ENCODE measurements around the gene PARS2. TPM values are rescaled to one million over a fixed set of nuclear protein-coding genes. Genes with fewer than 3 reads are reported as not detected.
A peak's percentile ranks its signal among the peaks of the same experiment; 100 is the strongest.

Gene PARS2
- total RNA-seq, 2 donors from 2014 or later: 12.0 to 12.2 TPM

- TF ChIP-seq POLR2A (IDR thresholded peaks at IDR 0.05) (no peak), POLR2AphosphoS5 (IDR thresholded peaks at IDR 0.05) (no peak), CTCF (IDR thresholded peaks at IDR 0.05) (no peak)
- H3K27ac ChIP-seq: no peak overlapping the region
- no peak overlapping the region for H3K4me3 ChIP-seq
- no peaks in the 10 kb centered on the region for H3K9me3 ChIP-seq
- H3K36me3 ChIP-seq: no peaks in the 10 kb centered on the region
- no peaks in the 10 kb centered on the region for H3K27me3 ChIP-seq (replicated peaks; ENCODE audit: insufficient read depth)
- WGBS: 92% methylated on average over 3 of the region's 3 CpGs
- no peaks in the 10 kb centered on the region for H3K4me1 ChIP-seq (replicated peaks)
- DNase-seq (ENCODE audit: low spot score): no peak
- intact Hi-C loops (cut with DNase I): loop anchor here (5.0 kb wide), 1 partner anchor 308 kb away; no protein-coding TSS in a partner anchor
These were observed 41.1 kb upstream of the PARS2 start for GRCh38 chr1:54805466-54805865.

- 92% methylated on average over 6 of the region's 6 CpGs for WGBS
- DNase-seq (ENCODE audit: low spot score): no peak
- Histone ChIP-seq H3K27me3 (replicated peaks; ENCODE audit: insufficient read depth) (no peaks in the 10 kb centered on the region), H3K36me3 (no peaks in the 10 kb centered on the region), H3K27ac (no peak overlapping the region), H3K4me3 (no peak overlapping the region), H3K4me1 (replicated peaks) (no peaks in the 10 kb centered on the region), H3K9me3 (no peaks in the 10 kb centered on the region)
- intact Hi-C loops (cut with DNase I): loop anchor here (5.0 kb wide), 1 partner anchor 307 kb away; no protein-coding TSS in a partner anchor
- TF ChIP-seq POLR2A (IDR thresholded peaks at IDR 0.05): no peak
- TF ChIP-seq CTCF (IDR thresholded peaks at IDR 0.05): no peak
- TF ChIP-seq POLR2AphosphoS5 (IDR thresholded peaks at IDR 0.05): no peak
These were observed 40.3 kb upstream of the PARS2 start for GRCh38 chr1:54804471-54805132.

GRCh38 chr1:54803761-54804470 lies 39.6 kb upstream of the PARS2 start:
- TF ChIP-seq POLR2AphosphoS5 (IDR thresholded peaks at IDR 0.05) (no peak), POLR2A (IDR thresholded peaks at IDR 0.05) (no peak), CTCF (IDR thresholded peaks at IDR 0.05) (no peak)
- no peak overlapping the region for H3K27ac ChIP-seq
- no peaks in the 10 kb centered on the region for H3K36me3 ChIP-seq
- intact Hi-C loops (cut with DNase I): no loop called here
- no peak overlapping the region for H3K4me3 ChIP-seq
- H3K9me3 ChIP-seq: no peaks in the 10 kb centered on the region
- 72% methylated on average over 4 of the region's 4 CpGs for WGBS
- no peaks in the 10 kb centered on the region for H3K4me1 ChIP-seq (replicated peaks)
- no peaks in the 10 kb centered on the region for H3K27me3 ChIP-seq (replicated peaks; ENCODE audit: insufficient read depth)
- no peak for DNase-seq (ENCODE audit: low spot score)

GRCh38 chr1:54800899-54801759 lies 36.8 kb upstream of the PARS2 start, which contains the start of gene TTC22:
TTC22 (minus strand) TSS chr1:54801323; CDS start chr1:54801163, 160 bp downstream.
- Histone ChIP-seq H3K9me3 (no peaks in the 10 kb centered on the region), H3K27ac (peak within 1 kb of the TSS; percentile 71 to 75), H3K27me3 (replicated peaks; ENCODE audit: insufficient read depth) (no peaks in the 10 kb centered on the region), H3K36me3 (no peaks in the 10 kb centered on the region), H3K4me3 (peak within 1 kb of the TSS; percentile 33 to 53), H3K4me1 (replicated peaks) (no peaks in the 10 kb centered on the region)
- 7% methylated on average over 32 of the region's 58 CpGs for WGBS
- TF ChIP-seq POLR2A (IDR thresholded peaks at IDR 0.05) (peak; percentile 55), CTCF (IDR thresholded peaks at IDR 0.05) (peak in 3 of 4 experiments; percentile 32 to 73 (median 52)), POLR2AphosphoS5 (IDR thresholded peaks at IDR 0.05) (peak; percentile 67)
- DNase-seq (ENCODE audit: low spot score): peak; percentile 75
- intact Hi-C loops (cut with DNase I): no loop called here

All from prostate gland (tissue), 2 donors.